ENCODE data around the gene ALB. TPM values are rescaled to one million over a fixed set of nuclear protein-coding genes. Genes with fewer than 3 reads are reported as not detected.

The ALB gene
- total RNA-seq, 2 experiments from 2014 or later: not detected

Other genes with a start within 250 kb of the ALB start
- 10 to 100 TPM; 50.8 to 53.1 TPM for gene ANKRD17, start 145.5 kb upstream of the ALB start, total RNA-seq
- gene AFP, start 31.9 kb downstream of the ALB start, total RNA-seq: not detected
- not detected for gene AFM, start 77.5 kb downstream of the ALB start, total RNA-seq
- not detected for gene RASSF6, start 216.1 kb downstream of the ALB start, total RNA-seq

Data from activated CD8-positive, alpha-beta T cell treated with anti-CD3 and anti-CD28 coated beads for 36 hours (primary cell).